T-helper 1 cell treated with Interleukin-12 subunit alpha and Interleukin-12 subunit beta and Interleukin-4 antibody, amounts not matched to agents 30 ng/mL and 1 ng/mL, for 36 hours (primary cell): Measurements from ENCODE around the gene PCDHA2. TPM values are rescaled to one million over a fixed set of nuclear protein-coding genes. Genes with fewer than 3 reads are reported as not detected.
"Not testable (repeated sequence)": the region's sequence is repeated elsewhere in the genome, so short reads cannot be mapped to it uniquely, and the experiment has no call there.

Experiments used
- intact Hi-C: fragments of 100-400 bp; cut with micrococcal nuclease; formaldehyde crosslinking; loops from one replicate; pipeline ENCODE4 v1.15.1; 2024
- total RNA-seq: library from RNA; stranded (reverse); gene quantifications from 2 replicates; pipeline ENCODE4 v1.2.3, GENCODE V29; 2022

Gene PCDHA2
- not detected in 2 replicates for total RNA-seq

DNA sequence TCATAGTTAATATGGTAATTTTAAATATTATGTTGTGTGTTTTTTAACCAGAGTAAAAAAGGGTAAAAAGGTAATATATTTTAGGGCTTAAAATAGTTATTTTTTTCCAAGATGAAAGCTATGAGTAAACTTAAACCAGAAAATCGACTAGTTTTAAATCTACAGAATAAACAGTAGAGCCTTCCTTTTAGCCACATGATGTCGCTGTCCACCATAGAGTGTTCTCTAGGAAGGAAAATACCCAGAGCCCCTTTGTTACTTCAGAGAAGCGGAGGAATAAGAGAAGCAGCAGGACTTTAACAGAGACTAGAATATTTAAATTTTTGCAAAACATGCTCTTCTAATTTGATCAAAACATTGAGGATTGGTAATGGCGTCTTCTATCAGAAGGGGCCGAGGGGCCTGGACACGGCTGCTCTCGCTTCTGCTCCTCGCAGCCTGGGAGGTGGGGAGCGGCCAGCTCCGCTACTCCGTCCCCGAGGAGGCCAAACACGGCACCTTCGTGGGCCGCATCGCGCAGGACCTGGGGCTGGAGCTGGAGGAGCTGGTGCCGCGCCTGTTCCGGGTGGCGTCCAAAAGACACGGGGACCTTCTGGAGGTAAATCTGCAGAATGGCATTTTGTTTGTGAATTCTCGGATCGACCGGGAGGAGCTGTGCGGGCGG is at the start of gene PCDHA2:
Gene PCDHA2 (plus strand): TSS at position 258 of the 664 bp plus-strand sequence.
- intact Hi-C loops, result loop anchor here (5.0 kb wide), 2 partner anchors 38 to 88 kb away; partner anchors contain the start of genes PCDHA13 and PCDHA7

DNA sequence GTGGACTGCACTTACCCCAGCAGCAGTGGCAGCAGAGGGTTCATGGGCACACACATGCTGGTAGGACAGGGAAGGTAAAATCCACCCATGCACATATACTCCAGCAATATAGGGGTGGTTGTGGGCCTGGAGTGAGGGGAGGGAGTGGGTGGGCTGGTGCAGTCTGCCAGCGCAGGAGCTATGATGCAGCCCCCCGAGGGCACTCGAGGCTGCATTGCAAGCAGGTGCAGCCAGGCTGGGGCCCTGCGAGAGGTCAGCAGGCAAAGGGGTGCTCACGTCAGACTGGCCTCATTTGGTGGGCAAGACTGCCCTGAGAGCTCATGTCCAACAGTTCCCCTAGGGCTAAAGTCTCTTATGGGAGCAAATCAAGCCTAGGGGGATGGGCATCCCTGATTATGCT is 41.1 kb upstream of the PCDHA2 start:
- intact Hi-C loops, result no loop called here

DNA sequence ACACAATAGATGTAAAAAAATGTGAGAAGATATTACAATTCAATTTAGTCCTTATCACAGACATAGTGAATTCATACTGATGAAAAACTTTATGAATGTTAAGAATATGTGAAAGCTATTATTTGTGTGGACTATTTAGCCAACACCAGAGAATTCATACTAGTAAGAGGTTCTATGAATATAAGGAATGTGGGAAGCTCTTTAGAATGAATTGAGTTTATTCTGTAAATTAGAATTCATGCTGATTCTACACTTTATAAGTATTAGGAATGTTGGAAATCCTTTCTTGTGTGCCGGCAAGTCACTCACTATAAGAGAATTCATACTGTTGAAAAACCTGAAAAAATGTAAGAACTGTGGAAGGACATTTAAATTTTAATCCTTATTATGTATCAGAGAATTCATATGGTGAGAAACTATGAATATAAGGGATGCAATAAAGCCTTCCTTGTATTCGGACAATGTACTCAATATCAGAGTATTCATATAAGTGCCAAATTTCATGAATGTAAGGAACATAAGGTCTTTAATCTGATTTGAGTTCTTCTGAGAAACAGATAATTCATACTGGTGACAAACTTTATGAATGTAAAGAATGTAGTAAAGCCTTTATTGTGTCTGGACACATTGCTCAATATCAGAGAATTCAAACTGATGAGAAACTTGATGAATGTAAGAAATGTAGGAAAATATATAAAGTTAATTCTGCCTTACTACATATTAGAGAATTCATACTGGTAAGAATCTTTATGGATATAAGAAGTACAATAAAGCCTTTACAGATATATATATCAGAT is 30.3 kb upstream of the PCDHA2 start:
- intact Hi-C loops, result no loop called here

GRCh38 chr5:140767444-140767843 is 27.2 kb upstream of the PCDHA2 start:
- intact Hi-C loops, result no loop called here

GRCh38 chr5:140780512-140780911 is 14.1 kb upstream of the PCDHA2 start:
- intact Hi-C loops, result no loop called here

DNA sequence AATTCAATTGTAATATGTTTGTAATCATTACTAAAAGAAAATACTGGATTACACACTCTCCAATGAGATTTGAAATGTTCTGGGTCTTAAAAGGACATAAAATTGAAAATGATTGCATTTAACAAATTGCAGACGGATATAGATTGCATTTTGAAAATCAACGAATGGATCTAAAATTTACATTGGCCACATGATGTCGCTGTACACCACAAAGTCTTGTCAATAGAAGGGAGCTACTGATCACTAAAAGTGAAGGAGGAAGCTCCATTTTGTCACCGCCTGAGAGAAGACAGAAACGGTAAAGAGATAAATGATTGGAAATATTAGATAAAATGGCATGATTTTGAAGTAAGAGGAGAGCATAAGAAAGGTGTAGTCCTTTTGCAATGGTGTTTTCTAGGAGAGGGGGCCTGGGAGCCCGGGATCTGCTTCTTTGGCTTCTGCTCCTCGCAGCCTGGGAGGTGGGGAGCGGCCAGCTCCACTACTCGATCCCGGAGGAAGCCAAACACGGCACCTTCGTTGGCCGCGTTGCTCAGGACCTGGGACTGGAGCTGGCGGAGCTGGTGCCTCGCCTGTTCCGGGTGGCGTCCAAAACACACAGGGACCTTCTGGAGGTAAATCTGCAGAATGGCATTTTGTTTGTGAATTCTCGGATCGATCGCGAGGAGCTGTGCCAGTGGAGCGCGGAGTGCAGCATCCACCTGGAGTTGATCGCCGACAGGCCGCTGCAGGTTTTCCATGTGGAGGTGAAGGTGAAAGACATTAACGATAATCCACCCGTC is 8.6 kb upstream of the PCDHA2 start, which contains the start of gene PCDHA1:
Gene PCDHA1 (plus strand): TSS at position 236 of the 782 bp plus-strand sequence.
- intact Hi-C loops, result loop anchor here (2.0 kb wide), 1 partner anchor 55 kb away; the partner anchor contains the start of gene PCDHA8

DNA sequence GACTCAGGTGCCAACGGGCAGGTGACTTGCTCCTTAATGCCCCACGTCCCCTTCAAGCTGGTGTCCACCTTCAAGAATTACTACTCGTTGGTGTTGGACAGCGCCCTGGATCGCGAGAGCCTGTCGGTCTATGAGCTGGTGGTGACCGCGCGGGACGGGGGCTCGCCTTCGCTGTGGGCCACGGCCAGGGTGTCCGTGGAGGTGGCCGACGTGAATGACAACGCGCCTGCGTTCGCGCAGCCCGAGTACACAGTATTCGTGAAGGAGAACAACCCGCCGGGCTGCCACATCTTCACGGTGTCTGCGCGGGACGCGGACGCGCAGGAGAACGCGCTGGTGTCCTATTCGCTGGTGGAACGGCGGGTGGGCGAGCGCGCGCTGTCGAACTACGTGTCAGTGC is 7.2 kb upstream of the PCDHA2 start:
- intact Hi-C loops, result loop anchor here (2.0 kb wide), 1 partner anchor 53 kb away; the partner anchor contains the start of gene PCDHA8

- intact Hi-C loops, result loop anchor here (2.0 kb wide), 1 partner anchor 53 kb away; the partner anchor contains the start of gene PCDHA8
Observed at GRCh38 chr5:140787849-140788504, 6.7 kb upstream of the PCDHA2 start.

DNA sequence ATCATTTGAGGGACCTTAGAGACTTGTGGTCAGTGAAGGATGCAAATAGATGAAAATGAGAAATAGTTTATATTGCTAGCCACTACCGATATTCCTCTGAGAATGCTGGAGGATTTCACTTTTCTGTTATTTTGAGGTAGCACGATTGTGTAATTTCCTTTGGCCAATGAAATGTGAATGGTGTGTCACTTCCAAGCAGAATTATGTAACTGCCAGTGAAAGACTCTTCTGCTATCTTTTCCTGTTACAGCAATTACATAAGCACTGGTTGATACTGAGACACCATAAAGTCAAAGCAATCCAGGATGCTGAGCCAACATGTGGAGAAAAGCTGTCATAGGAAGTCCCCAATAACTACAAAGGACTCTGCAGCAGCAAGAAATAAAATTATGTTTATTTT is 3.6 kb upstream of the PCDHA2 start:
- intact Hi-C loops, result loop anchor here (5.0 kb wide), 2 partner anchors 41 to 91 kb away; partner anchors contain the start of genes PCDHA13 and PCDHA7

GRCh38 chr5:140795259-140795641 is 598 bp downstream of the PCDHA2 start:
- intact Hi-C loops, result no loop called here

DNA sequence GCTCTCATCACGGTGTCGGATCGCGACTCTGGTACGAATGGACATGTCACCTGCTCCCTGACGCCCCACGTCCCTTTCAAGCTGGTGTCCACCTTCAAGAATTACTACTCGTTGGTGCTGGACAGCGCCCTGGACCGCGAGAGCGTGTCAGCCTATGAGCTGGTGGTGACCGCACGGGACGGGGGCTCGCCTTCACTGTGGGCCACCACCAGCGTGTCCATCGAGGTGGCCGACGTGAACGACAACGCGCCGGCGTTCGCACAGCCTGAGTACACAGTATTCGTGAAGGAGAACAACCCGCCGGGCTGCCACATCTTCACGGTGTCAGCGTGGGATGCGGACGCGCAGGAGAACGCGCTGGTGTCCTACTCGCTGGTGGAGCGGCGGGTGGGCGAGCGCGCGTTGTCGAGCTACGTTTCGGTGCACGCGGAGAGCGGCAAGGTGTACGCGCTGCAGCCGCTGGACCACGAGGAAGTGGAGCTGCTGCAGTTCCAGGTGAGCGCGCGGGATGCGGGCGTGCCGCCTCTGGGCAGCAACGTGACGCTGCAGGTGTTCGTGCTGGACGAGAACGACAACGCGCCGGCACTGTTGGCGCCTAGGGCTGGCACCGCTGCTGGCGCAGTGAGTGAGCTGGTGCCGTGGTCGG is 1.5 kb downstream of the PCDHA2 start:
- intact Hi-C loops, result not testable (repeated sequence)

DNA sequence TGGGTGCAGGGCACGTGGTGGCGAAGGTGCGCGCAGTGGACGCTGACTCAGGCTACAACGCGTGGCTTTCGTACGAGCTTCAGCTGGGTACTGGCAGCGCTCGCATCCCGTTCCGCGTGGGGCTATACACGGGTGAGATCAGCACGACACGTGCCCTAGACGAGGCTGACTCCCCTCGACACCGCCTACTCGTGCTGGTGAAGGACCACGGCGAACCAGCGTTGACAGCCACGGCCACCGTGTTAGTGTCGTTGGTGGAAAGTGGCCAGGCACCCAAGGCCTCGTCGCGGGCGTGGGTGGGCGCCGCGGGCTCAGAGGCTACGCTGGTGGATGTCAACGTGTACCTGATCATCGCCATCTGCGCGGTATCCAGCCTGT is 2.1 kb downstream of the PCDHA2 start:
- intact Hi-C loops, result no loop called here

DNA sequence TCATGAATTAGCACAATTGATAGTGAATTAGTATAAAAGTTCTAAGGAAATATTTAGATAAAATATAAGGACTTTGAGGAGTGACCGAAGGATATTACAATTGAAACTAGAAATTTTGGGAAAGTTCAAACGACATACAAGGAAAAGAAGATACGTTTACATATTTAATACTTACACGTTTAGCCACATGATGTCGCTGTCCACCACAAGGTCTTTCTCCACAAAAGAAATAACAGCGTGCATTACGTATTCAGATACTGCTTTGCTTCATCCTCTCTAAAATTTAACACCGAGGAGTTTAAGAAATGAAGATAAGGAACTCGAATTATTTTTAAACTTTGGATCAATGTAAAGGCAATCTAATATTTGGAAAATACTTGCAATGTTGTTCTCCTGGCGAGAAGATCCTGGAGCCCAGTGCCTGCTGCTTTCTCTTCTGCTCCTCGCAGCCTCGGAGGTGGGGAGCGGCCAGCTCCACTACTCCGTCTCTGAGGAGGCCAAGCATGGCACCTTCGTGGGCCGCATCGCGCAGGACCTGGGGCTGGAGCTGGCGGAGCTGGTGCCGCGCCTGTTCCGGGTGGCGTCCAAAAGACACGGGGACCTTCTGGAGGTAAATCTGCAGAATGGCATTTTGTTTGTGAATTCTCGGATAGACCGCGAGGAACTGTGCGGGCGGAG is 6.3 kb downstream of the PCDHA2 start, which contains the start of gene PCDHA3:
Gene PCDHA3 (plus strand): TSS at position 242 of the 678 bp plus-strand sequence.
- intact Hi-C loops, result loop anchor here (5.0 kb wide), 1 partner anchor 41 kb away; the partner anchor contains the start of gene PCDHA8

- intact Hi-C loops, result loop anchor here (5.0 kb wide), 1 partner anchor 41 kb away; the partner anchor contains the start of gene PCDHA8
Observed at GRCh38 chr5:140801494-140801841, 6.8 kb downstream of the PCDHA2 start.

- intact Hi-C loops, result loop anchor here (5.0 kb wide), 1 partner anchor 40 kb away; the partner anchor contains the start of gene PCDHA8
Observed at GRCh38 chr5:140802381-140802780, 7.7 kb downstream of the PCDHA2 start.

DNA sequence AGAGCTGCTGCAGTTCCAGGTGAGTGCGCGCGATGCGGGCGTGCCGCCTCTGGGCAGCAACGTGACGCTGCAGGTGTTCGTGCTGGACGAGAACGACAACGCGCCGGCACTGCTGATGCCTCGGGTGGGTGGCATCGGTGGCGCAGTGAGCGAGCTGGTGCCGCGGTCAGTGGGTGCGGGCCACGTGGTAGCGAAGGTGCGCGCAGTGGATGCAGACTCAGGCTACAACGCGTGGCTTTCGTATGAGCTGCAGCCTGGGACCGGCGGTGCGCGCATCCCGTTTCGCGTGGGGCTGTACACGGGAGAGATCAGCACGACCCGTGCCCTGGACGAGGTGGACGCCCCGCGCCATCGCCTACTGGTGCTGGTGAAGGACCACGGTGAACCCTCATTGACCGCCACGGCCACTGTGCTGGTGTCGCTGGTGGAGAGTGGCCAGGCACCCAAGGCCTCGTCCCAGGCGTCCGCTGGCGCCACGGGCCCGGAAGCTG is 8.2 kb downstream of the PCDHA2 start:
- intact Hi-C loops, result loop anchor here (5.0 kb wide), 1 partner anchor 39 kb away; the partner anchor contains the start of gene PCDHA8

GRCh38 chr5:140806834-140807775 is 12.5 kb downstream of the PCDHA2 start, which contains the start of gene PCDHA4:
PCDHA4 (plus strand) TSS chr5:140807068.
- intact Hi-C loops, result no loop called here

DNA sequence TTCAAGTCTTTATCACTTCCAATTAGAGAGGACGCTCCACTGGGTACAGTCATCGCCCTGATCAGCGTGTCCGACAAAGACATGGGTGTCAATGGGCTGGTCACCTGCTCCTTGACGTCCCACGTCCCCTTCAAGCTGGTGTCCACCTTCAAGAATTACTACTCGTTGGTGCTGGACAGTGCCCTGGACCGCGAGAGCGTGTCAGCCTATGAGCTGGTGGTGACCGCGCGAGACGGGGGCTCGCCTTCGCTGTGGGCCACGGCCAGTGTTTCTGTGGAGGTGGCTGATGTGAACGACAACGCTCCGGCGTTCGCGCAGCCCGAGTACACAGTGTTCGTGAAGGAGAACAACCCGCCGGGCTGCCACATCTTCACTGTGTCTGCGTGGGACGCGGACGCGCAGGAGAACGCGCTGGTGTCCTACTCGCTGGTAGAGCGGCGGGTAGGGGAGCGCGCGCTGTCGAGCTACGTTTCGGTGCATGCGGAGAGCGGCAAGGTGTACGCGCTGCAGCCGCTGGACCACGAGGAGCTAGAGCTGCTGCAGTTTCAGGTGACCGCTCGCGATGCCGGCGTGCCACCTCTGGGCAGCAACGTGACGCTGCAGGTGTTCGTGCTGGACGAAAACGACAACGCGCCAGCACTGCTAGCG is 13.7 kb downstream of the PCDHA2 start:
- intact Hi-C loops, result not testable (repeated sequence)
